GM10266 (cell line): ENCODE results near the gene KCNJ15.
"Not testable (repeated sequence)": the region's sequence is repeated elsewhere in the genome, so short reads cannot be mapped to it uniquely, and the experiment has no call there.

Experiments used
- DNase-seq: peaks from one replicate; pipeline ENCODE4 v3.0.0; 2012; ENCODE audit errors: extremely low spot score
- CTCF ChIP-seq: IDR thresholded peaks from 2 replicates; pipeline ENCODE4 v1.5.1; 2012; ENCODE audit warnings: mild to moderate bottlenecking, low read depth; ENCODE audit not compliant: control insufficient read depth, insufficient read depth; ENCODE audit errors: missing control alignments

The KCNJ15 gene

GRCh38 chr21:38223893-38224540 lies 32.8 kb upstream of the KCNJ15 start:
- TF ChIP-seq CTCF: no peak
- no peak for DNase-seq

DNA sequence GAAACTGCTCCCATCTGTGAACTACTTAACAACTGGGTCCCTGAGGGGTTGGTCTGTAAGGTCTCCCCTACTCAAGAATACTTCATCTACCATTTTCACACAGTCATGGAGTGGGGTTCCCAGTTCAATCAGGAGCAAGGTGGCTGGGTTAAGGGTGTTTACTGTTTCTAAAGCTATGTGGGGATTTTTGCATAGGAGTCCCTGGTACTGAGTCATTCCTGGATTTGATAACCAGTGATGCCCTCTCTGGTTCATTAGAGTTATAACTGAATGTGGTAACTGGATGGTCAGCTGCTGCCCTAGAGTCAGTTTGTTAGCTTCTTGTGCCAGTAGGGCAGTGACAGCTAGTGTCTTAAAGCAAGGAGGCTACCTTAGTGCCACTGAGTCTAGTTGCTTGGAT lies 29.4 kb upstream of the KCNJ15 start:
- DNase-seq: no peak

GRCh38 chr21:38228115-38228514 lies 28.7 kb upstream of the KCNJ15 start:
- no peak for TF ChIP-seq CTCF
- no peak for DNase-seq

More for the DNA sequence above, 29.4 kb upstream of the KCNJ15 start:
- no peak for TF ChIP-seq CTCF

DNA sequence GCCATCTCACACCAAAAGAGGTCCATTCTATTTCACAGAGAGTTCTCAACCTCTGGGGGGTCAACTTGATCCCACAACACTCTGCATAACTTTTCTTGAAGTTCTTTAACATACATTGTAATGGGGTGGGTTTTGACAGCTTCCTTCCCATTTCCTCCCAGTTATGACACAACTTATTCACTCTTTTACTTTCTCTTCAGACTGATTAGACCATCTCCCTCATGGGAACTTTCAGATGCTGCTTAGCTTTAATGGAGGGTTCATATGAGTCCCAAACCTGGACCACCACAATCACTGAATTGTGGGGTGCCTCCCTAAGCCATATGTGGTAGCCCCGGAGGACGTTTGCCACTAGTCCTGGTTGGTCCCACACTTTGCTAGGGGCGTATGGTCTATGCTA lies 28.3 kb upstream of the KCNJ15 start:
- DNase-seq: no peak
- no peak for TF ChIP-seq CTCF

- TF ChIP-seq CTCF: no peak
- DNase-seq: no peak
Measured at GRCh38 chr21:38229260-38229877, 27.4 kb upstream of the KCNJ15 start.

DNA sequence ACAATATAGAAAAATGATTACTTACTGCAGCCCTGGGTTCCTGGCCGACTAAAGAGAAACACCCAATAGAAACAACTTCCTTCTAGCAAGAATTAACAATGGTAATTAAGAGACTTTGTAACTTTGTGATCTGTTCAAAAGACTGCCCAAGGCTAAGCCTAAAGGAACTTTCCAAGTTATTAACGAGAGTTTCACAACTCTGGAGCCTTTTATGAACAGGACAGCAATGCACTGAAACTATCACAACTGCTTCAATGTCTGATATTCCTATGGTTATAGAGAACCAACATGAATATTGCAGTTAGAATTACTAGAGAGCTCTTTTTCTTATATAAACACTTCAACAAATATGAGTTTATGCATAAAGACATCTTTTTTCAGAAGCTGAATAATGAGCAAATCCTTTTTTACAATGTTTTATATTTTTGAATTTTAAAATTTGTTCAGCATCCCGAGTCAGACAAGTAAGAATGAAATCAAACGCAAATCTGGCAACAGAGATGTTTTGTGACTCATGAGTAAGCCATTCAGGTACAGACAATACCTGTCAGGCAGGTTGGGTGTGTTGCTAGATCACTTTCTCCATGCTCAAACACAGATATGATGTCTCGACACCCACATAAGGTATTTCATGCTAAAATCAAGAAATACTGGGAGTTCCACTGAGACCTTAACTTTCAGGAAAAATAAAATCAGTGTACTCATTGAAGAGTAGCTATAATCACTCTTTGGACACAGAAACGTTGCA lies 22.2 kb upstream of the KCNJ15 start:
- TF ChIP-seq CTCF: no peak
- no peak for DNase-seq

DNA sequence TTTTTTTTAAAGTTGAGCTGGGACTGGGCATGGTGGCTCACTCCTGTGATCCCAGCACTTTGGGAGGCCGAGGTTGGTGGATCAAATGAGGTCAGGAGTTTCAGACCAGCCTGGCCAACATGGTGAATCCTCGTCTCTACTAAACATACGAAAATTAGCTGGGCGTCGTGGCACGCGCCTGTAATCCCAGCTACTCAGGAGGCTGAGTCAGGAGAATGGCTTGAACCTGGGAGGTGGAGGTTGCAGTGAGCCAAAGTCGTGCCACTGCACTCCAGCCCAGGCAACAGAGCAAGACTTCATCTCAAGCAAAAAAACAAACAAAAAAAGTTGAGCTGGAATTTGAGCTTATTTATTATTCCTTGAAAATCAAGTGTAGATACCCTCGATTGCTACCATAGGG lies 21.5 kb upstream of the KCNJ15 start:
- DNase-seq: not testable (repeated sequence)
